NCI-H82 treated with DMSO at 0.1 percent for 48 hours (cell line): ENCODE results near the gene PIK3R6.
A peak's percentile ranks its signal among the peaks of the same experiment; 100 is the strongest.
"Not testable (repeated sequence)": the region's sequence is repeated elsewhere in the genome, so short reads cannot be mapped to it uniquely, and the experiment has no call there.

Experiments
- DNase-seq: peaks from one replicate; lab custom pipeline; 2025; ENCODE audit not compliant: unreplicated experiment; lab: John Stamatoyannopoulos, UW

The PIK3R6 gene

DNA sequence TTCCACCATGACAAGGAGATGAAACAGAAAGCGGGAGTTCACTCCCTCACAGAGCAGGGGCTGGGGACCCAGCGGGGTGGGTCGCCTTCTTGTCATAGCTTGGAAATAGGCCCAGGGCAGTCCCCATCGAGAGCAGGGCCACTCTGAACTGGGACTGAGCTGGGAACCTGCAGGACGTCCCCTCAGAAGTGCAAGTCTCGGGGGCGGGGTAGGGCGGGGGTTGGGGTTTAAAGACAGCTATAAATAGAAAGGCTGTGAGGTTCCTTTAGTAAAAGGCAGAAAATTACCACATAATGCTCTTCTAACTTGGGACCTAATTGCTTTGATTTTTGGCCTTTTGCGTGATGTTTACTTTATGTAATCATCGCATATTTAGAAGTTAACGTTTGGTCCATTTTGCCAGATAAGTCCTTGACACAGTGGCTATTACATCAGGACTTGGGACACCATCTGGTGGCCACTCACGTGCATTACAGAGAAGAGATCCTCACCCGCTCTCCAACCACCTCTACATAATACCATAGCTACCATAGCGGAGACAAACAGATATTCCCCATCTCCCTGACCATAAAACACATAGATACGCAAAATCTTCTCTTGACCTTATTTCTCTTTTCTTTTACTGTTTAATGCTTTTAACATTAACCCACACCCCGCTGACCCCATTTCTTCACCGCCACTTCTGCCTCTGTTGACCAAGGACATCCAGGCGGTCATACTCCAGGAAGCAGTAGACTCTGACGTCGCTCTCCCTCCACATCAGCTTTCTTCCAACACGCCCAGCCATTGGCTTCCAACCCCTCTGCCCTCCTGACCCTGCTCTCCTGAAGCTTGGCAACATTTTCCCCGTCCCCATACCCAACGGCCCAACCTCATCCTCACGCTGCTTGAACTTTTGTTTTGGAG is 27.5 kb upstream of the PIK3R6 start:
- DNase-seq, result peak; percentile 34

DNA sequence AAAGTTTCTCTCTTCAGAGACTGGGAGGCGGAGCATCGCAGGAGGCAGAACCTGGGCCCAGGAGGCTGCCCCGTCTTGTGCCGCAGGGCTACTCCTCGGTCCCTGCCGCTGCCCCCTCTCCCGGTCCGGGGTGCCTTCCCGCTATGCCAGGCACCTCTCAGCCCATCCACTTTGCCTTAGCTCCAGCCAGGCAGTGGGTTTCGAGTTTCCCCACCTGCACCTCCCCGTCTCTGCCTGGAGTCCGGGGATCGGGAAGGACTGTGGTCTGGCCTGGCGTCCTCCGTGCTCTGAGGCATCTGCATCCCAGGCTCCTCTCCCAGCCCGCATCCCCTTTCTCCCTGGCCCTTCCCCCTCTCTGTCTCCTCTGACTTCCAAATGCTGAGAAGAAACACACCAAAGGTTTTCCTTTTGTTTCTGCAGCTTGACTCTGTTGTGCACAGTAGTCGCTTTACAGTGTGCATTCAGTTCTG is 26.8 kb upstream of the PIK3R6 start:
- DNase-seq, result no peak

DNA sequence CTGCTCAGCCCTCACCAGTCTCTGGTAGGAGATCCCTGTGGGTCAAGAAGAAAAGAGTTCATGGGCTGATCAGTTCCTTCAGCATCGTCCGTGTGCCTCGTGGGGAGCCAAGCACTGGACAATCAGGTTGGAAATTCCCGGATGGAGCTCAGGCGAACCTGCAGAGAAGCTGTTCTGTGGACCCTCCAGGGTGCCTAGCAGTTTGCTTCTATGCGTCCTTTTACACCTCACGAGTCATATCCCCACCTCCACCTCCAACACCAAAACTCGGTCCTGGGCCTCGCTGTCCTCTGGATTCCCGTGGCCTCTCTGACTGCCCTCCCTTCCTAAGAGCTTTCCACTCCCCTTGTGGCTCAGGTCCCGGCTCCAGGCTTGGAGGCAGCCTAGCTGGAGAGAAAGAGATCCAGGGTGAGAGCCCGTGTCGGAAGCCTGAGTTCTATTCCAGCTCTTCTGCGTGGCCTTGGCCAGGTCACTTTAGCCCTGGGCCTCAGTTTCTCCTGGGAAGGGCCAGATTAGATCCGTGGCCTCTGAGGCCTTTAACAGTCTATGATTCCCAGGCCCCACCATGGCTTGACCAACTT is 26.2 kb upstream of the PIK3R6 start:
- no peak for DNase-seq

DNA sequence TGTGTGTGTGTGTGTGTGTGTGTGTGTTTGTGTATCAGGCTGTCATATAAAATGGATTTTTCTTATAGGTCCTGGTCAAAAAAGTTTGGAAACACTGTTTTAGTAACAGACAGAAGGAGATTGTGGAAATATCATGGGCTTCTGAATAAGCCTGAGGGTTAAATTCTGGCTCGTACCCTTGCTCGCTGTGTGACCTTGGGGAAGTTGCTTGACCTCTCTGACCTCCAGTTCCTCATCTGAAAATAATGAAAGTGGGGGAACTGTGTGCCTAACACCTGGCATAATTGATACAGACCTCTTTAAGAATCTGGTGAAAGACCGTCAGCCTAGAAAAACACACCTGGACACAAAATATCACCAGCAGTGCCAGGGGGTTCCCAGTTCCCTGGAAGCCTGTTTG is 25.6 kb upstream of the PIK3R6 start:
- DNase-seq, result no peak

DNA sequence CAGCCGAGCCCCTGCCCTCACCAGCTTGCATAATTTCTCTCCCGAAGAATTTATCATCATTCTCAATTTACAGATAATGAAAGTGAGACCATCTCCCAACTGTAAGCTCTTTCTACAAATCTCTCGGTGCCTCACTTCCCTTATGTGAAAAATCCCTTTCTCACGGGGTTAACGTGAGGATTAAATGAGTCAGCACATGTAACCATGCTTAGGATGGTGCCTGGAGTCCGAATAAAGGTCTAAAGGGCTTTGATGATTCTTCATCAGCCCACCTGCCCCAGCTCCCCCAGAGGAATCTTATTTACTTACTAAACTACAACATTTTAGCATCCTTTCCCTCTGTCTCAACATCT is 24.8 kb upstream of the PIK3R6 start:
- DNase-seq, result no peak

DNA sequence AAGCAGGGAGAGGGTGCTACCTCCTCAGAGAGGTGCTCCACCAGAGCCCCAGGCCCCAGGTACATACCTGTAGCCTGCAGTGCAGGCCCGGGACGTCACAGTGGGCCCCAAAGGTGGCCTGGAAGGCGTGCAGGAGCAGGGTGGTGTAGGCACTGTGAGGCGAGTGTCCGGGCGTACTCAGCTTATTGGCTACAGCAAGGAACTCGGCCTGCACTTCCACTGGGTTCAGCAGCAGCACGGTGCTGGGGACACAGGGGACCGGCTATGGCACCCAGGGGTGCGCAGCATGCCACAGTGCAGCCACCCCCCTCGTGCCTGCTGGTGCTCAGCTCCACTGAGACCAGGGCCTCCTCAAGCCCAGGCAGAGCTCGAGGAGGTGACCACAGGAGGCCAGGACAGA is 23.2 kb upstream of the PIK3R6 start:
- DNase-seq, result no peak

DNA sequence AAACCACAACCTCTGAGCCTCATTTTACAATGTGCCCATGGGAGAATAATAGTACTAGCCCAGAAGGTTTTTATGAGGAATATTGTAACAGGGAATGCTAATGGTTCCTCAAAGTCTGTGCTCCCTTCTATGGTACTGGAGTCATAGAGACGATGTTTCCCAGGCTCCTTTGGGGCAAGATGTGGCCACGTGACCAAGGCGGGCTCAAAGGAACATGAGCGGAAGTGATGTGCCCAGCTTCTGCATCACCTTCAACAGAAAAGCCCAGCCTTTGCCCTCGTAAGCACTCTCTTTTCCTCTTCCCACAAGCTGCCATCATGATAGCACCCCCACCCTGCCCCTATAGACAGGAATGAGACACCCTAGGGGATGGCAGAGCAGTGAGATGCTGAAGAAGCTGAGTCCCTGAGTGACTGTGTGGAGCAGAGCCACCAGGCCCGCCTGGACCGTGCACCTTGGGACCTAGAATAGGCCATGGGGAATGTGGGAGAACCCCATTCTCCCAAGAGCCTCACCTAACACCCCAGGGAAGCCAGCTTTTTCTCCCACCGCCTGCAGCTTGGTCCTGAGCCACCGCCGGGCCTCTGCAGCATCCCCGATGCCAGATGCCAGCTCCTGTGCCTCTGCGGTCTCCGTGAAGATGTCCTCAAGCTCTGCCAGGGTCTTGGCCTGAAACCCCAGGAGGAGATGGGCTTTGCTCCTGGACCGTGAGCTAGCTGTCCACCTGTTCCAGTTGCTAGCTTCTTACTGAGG is 22.2 kb upstream of the PIK3R6 start:
- DNase-seq, result no peak

DNA sequence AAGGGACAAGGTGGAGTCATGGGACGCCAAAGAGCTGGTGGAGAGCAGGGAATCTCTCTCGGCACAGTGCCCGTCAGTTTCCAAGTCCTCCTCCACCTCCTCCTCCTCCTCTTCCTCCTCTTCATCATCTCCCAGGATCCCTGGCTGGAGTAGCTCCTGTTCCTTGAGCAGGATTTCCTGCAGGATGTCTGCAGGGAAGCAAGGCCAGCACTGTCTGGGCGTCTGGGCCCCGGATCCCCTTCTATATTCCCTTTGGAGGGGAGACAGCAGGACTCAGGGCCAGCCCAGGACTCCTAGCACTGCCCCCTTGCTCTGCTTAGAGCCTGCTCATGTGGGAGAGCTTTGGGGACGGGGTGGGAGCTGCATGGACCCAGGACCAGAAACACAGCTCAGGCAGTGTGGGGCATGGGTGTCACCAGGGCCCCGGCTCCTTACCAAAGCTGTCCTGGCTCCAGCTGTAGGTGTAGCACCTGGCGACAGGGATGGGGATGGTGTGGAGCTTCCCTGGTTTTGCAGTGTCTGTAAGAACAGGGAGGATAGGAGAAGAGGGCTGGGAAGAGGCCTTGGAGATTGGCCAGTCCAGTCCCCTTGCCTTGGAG is 21.3 kb upstream of the PIK3R6 start:
- no peak for DNase-seq

DNA sequence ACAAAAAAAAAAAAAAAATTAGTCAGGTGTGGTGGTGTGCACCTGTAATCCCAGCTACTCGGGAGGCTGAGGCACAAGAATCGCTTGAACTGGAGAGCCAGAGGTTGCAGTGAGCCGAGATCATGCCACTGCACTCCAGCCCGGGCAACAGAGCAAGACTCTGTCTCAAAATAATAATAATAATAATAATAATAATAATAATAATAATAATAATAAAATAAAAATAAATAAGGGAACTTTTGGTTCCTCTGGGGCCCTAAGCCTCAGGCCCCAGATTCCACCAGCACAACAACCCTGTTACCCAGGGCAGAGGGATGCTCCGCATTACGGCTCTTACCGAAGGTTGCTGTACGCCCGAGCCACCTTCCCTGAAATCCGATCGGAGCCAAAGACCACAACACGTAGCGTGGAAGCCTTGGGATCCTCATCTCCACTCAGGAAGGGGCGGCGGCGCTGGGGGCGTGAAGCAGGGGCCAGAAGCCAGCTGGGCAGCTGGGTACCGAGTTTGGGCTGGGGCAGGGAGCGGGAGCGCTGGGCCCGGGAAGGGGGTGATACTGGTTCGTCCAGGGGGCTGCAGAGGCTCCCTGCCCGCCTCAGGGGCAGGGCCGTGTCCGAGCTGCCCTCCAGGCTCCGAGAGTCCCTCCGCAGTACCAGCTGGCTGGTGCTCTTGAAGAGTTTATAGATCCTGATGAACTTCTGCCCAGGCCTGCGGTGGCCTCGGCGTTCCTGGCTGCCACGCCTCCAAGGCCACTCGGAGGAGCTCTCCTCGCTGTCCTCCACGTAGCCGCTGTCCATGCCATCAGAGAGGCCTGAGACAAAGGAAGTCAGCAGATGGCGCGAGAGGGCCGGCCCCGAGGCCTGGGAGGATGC is 20.6 kb upstream of the PIK3R6 start:
- no peak for DNase-seq

DNA sequence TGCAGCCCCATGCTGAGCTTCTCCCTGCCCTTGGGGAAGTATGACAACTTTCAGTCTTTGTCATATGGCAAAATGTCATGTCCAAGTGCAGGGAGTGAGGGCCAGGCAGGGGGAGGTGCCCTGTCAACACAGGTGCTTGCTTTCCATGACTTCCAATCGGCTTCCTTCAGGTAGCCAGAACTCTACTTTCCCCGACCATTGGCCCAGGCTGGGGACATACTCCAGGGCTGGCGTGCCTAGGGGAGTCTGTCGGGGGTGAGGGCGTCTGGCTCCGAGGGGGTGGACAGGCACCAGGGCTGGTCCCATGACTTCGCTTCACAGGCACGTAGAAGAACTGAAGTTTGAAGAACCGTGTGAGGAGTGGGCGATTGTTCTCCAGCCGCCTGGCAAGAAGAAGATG is 19.8 kb upstream of the PIK3R6 start:
- DNase-seq, result no peak

DNA sequence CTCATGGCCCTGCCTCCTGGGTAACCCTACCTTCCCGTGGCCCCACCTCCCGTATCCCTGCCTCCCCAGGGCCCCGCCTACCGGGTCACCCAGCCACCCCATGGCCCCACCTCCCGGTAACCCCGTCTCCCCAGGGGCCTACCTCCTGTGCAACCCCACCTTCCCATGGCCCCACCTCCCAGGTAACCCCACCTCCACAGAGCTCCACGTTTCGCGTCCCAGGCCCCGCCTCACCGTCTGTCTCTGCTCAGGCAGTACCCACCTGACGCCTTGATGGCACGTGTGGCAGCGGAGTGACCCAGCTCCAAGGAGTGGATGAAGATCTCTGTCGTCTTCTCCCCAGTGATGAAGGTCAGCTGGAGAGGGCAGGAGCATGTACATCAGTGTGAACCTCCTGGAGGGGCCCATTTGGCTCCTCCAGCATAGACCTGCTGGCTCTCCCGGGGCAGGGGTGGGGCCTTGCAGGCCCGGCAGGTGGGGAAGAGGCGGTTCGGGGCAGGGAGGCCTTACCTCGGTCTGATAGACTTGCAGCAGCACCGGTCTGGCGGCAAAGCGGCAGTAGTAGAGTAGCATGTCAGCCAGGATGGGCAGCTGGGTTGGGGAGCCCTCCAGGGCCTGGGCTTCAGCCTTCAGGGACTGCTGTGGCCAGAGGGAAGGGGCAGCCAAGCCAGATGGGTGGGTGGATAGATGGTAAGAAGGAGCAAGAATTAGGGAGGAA is 18.7 kb upstream of the PIK3R6 start:
- DNase-seq, result no peak

DNA sequence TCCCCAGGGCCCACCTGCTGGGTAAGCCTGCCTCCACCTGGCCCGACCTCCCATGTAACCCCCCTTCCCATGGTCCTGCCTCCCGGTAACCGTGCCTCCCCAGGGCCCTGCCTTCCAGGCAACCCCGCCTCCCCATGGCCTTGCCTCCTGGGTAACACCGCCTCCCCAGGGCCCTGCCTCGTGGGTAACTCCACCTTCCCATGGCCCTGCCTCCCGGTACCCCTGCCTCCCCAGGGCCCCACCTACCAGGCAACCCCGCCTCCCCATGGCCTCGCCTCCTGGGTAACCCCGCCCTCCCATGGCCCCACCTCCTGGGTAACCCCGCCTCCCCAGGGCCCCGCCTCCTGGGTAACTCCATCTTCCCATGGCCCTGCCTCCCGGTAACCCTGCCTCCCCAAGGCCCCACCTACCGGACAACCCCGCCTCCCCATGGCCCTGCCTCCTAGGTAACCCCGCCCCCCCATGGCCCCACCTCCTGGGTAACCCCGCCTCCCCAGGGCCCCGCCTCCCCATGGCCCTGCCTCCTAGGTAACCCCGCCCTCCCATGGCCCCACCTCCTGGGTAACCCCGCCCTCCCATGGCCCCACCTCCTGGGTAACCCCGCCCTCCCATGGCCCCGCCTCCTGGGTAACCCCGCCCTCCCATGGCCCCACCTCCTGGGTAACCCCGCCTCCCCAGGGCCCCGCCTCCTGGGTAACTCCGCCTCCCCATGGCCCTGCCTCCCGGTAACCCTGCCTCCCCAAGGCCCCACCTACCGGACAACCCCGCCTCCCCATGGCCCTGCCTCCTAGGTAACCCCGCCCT is 17.9 kb upstream of the PIK3R6 start:
- DNase-seq, result not testable (repeated sequence)

DNA sequence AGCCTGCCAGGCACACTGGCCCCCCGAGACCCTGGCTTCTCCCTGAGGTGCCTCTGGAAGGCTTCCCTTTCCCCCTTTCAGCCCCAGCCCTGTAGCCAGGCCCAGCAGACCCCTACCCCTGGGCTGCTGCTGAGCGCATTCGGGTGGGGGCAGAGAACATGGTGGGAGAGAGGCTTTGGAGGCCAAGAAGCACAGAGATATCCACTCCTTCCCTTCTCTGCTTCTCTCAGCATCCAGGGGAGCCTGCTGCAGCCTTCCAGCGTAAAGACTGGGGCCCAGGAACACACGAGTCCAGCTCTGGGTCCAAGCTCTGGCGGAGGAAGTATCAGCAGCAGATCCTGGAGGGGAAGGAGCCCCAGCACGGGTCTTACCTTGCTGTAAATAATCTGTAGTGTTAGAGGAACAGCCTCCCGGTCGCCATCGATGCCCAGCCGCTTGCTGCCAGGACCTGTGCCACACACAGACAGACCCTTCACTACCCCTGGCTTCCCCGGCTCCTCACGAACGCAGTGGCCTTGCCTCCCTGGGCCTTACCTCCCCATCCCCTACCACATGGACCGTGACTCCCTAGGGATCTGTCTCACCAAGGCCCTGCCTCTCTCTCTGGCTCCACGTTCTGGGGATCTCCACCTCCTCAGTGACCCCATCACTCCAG is 17.0 kb upstream of the PIK3R6 start:
- no peak for DNase-seq

DNA sequence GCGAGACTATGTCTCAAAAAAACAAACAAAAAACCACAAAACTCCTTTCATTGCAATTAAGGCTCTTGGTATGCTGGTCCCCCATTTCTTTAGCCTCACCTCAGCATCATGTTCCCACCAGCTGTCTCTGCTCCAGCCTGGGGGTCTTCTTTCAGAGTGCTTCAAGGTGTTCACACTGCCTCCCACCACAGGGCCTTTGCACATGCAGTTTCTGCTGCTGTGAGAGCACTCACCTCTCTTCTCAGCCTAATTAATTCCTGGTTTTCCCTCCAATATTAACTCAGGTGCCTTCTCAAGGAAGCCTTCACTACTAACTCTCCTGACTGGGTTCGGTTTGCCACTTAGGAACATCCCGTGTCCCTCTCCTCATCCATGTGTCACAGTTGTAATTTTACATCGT is 15.9 kb upstream of the PIK3R6 start:
- DNase-seq, result no peak

DNA sequence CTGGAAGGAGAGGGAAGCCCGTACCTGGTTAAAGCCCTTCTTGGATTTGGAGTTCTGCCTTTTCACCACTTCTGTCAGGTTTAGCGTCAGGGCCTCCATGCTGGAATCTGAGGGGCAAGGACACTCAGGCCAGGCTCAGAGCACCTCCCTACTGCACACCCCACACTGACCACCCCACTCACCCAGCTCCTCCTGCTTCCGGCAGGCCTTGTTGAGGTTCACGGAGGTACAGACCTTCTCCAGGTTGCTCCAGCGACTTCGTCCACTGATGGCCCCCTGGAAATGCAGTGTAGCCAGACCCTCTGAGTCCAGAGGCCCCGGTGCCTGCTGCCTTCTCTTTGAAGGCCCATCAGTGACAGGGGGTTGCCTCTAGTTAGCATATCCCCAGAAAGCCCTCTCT is 14.1 kb upstream of the PIK3R6 start:
- DNase-seq, result no peak

DNA sequence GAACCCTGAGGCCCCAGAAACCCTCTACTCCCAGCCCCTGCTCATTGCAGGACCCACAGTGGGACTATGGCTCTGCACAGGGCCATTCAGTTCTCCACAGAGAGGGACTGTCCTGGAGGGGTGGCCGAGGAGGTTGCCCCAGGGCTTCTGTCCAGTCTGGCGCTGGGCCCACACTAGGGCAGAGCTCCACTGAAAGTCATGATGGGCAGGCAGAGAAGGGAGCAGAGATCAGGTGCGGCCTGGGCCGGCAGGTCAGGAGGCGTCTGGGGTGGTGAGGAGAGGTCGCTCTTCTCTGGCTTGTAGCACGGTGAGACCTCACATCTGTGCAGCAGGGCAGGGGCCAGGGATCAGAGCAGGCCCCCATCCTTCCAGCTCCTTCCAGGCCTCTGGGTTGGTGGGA is 13.0 kb upstream of the PIK3R6 start:
- no peak for DNase-seq

DNA sequence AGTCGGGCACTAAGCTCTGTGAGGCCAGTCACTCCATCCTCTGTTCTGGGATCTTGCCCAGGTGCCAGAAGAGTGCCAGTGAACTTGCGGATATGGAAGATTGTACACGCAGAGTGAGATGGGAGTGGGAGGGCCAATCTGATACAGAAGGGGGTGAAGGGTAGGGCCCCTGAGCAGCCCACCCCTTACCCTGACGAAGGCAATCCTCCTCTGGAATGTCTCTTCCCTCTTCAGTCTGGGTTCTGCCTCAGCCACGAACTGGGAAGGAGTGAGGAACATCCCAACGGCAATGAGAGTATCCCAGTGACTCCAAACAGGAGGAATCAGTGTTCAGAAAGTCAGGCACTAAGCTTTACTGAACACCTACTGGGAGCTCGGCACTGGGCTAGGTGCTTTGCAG is 11.9 kb upstream of the PIK3R6 start:
- DNase-seq, result no peak

DNA sequence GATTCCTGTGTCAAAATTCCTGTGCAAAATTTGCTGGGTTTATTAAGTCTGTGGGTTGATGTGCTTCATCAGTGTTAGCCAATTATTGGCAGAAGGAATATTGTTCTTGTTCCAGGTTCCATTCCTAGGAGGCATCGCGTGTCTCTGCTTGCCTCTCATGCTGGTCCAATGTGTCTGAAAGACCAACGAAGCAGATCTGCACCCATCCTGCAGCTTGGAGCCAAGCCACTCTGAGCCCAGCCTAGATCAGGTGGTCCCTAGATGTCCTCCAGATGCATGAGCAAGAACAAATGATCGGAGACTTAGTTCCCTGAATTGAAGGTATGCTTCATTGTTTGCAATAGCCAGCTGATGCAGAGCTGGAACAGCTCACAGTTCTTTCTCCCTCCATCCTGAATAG is 10.5 kb upstream of the PIK3R6 start:
- DNase-seq, result no peak

DNA sequence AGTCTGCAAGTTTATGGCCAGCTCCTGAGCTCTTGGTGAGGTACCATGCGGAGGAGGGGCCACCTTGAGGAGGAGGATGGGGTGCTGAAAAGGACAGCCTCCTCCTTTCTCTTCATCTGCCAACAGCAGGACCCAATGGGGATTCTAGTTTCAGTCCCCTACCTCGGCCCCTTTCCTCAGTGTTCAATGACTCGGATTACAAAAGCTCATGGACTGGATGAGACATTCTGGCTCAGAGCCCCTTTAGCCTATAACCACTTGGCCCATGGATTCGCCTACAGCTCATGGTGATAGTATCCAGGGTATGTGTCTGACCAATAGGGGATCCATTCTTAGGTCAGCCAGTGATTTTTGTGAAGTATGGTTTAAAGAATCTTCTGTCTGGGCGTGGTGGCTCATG is 8.5 kb upstream of the PIK3R6 start:
- DNase-seq, result no peak
